ENCODE results near the gene MIDN. TPM values are rescaled to one million over a fixed set of nuclear protein-coding genes. Genes with fewer than 3 reads are reported as not detected.

MIDN gene
- total and polyA plus RNA-seq, 7 experiments from 2014 or later: 1.4 to 310 (median 26.6) TPM

DNA sequence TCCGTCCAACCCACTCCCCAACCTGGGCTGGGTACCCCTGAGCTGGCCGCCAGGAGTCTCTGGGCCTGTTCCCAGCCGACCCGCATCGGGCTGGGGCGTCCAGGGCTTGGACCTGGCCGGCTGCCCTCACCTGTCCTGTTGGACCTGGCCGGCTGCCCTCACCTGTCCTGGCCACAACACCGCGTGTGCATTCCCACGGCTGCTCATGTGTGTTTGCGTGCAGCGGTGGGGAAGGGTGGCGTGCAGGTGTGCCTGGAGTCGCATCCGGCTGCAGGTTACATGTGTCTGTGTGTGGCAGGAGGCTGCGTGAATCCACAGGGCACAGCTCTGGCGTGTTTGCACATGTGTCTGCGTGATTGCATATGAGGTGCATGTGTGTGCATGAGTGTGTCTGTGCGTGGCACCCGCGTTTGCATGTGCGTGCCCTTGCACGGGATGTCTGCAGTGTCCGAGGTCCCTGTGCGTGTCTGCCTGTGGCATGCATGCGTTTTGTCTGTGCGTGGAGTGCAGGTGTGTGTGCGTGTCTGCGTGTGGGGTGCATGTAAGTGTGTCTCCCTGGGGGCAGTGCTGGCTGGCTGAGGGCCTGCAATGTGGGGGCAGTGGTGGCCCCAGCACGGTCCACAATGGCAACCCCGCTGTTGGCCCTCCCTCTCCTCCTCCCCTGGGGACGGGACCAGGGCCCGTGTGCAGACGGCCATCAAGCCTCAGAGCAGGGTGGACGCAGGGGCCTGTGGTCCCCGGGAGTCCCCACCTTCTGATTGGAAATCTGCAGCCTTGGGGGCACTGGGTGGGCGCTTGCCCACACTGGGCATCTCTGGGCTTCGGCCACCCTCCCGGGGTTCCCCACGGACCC, 40.7 kb downstream of the MIDN start:
- no peak overlapping the region for H3K4me3 ChIP-seq (ENCODE audit: low read length)
- H3K4me1 Mint-ChIP-seq: peaks cover 0 to 10% (median 5%) of the 10 kb centered on the region in 7 donors
- CTCF ChIA-PET: no interaction called here
- H3K4me3 Mint-ChIP-seq: no peak overlapping the region
- H3K27me3 ChIP-seq (ENCODE audit: control insufficient read depth in 2 of 2, insufficient read depth in 2 of 2, low read length in 2 of 2): peaks cover 0 to 3% of the 10 kb centered on the region in 2 donors
- H3K27me3 Mint-ChIP-seq: peaks cover 15 to 29% (median 26%) of the 10 kb centered on the region in 5 donors
- peaks cover 0 to 1% (median 0%) of the 10 kb centered on the region in 11 donors for H3K9me3 Mint-ChIP-seq
- no peaks in the 10 kb centered on the region for H3K36me3 ChIP-seq (ENCODE audit: control insufficient read depth in 2 of 3, insufficient read depth in 3 of 3, low read length in 3 of 3)
- POLR2A ChIA-PET: no interaction called here
- no peak overlapping the region for H3K27ac Mint-ChIP-seq
- intact Hi-C loops (cut with micrococcal nuclease): no loop called here
- no peak overlapping the region for H3K27ac ChIP-seq (ENCODE audit: low read depth, low read length)
- DNase-seq (no peak), ATAC-seq (no peak)
- H3K9me3 ChIP-seq (ENCODE audit: control insufficient read depth in 2 of 3, low read length in 3 of 3): no peaks in the 10 kb centered on the region
- H3K4me1 ChIP-seq (ENCODE audit: control insufficient read depth in 2 of 2, insufficient read depth in 2 of 2, low read length in 2 of 2): peaks cover 0 to 4% of the 10 kb centered on the region in 2 donors
- H3K36me3 Mint-ChIP-seq: no peaks in the 10 kb centered on the region

GRCh38 chr19:1289686-1290025, 41.3 kb downstream of the MIDN start:
- ChIA-PET CTCF (no interaction called here), POLR2A (no interaction called here)
- Histone ChIP-seq H3K4me3 (ENCODE audit: low read length) (no peak overlapping the region), H3K27me3 (ENCODE audit: control insufficient read depth in 2 of 2, insufficient read depth in 2 of 2, low read length in 2 of 2) (peaks cover 0 to 2% of the 10 kb centered on the region in 2 donors), H3K9me3 (ENCODE audit: control insufficient read depth in 2 of 3, low read length in 3 of 3) (no peaks in the 10 kb centered on the region), H3K4me1 (ENCODE audit: control insufficient read depth in 2 of 2, insufficient read depth in 2 of 2, low read length in 2 of 2) (peaks cover 0 to 4% of the 10 kb centered on the region in 2 donors), H3K27ac (ENCODE audit: low read depth, low read length) (no peak overlapping the region), H3K36me3 (ENCODE audit: control insufficient read depth in 2 of 3, insufficient read depth in 3 of 3, low read length in 3 of 3) (no peaks in the 10 kb centered on the region)
- intact Hi-C loops (cut with micrococcal nuclease): no loop called here
- no peaks in the 10 kb centered on the region for H3K36me3 Mint-ChIP-seq
- peaks cover 0 to 10% (median 3%) of the 10 kb centered on the region in 7 donors for H3K4me1 Mint-ChIP-seq
- peaks cover 11 to 29% (median 23%) of the 10 kb centered on the region in 5 donors for H3K27me3 Mint-ChIP-seq
- H3K4me3 Mint-ChIP-seq: no peak overlapping the region
- ATAC-seq (no peak), DNase-seq (no peak)
- H3K9me3 Mint-ChIP-seq: no peaks in the 10 kb centered on the region
- H3K27ac Mint-ChIP-seq: no peak overlapping the region

DNA sequence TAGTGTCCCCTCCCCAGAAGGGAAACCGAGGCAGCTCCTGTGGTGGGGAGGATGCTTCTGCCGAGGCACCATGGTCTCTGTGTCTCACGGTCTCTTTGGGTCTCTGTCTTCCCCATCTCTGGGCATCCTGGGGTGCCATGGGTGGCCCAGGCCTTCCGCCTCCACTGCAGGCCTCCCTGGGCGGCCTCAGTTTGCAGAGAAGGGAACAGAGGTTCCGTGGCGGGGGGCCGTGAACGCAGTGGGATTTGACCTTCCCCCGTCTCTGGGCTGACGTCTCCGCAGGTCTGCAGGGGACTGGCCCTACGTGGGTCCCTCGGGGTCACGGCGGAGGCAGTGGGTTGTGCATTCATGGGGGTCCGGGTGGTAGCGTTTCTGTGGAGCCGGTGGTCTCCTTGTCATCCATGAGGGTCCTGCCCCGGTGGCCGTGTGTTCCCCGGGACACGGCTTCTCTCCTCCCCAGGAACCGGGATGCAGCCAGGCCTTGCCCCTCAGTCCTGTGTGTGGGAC, 41.9 kb downstream of the MIDN start:
- Mint-ChIP-seq H3K4me1 (peaks cover 0 to 8% (median 5%) of the 10 kb centered on the region in 7 donors), H3K9me3 (no peaks in the 10 kb centered on the region), H3K27ac (no peak overlapping the region), H3K36me3 (no peaks in the 10 kb centered on the region), H3K27me3 (peaks cover 6 to 25% (median 19%) of the 10 kb centered on the region in 5 donors), H3K4me3 (no peak overlapping the region)
- H3K27me3 ChIP-seq (ENCODE audit: control insufficient read depth in 2 of 2, insufficient read depth in 2 of 2, low read length in 2 of 2): no peaks in the 10 kb centered on the region
- ChIA-PET POLR2A (no interaction called here), CTCF (no interaction called here)
- DNase-seq: no peak
- intact Hi-C loops (cut with micrococcal nuclease): no loop called here
- no peaks in the 10 kb centered on the region for H3K9me3 ChIP-seq (ENCODE audit: control insufficient read depth in 2 of 3, low read length in 3 of 3)
- H3K4me1 ChIP-seq (ENCODE audit: control insufficient read depth in 2 of 2, insufficient read depth in 2 of 2, low read length in 2 of 2): peaks cover 0 to 4% of the 10 kb centered on the region in 2 donors
- ATAC-seq: no peak
- no peaks in the 10 kb centered on the region for H3K36me3 ChIP-seq (ENCODE audit: control insufficient read depth in 2 of 3, insufficient read depth in 3 of 3, low read length in 3 of 3)
- H3K4me3 ChIP-seq (ENCODE audit: low read length): no peak overlapping the region
- H3K27ac ChIP-seq (ENCODE audit: low read depth, low read length): no peak overlapping the region

- peaks cover 0 to 8% (median 5%) of the 10 kb centered on the region in 7 donors for H3K4me1 Mint-ChIP-seq
- no peaks in the 10 kb centered on the region for H3K9me3 ChIP-seq (ENCODE audit: control insufficient read depth in 2 of 3, low read length in 3 of 3)
- CTCF ChIA-PET: no interaction called here
- H3K4me3 Mint-ChIP-seq: no peak overlapping the region
- intact Hi-C loops (cut with micrococcal nuclease): no loop called here
- H3K27me3 Mint-ChIP-seq: peaks cover 6 to 24% (median 19%) of the 10 kb centered on the region in 5 donors
- no peak overlapping the region for H3K27ac ChIP-seq (ENCODE audit: low read depth, low read length)
- DNase-seq (no peak), ATAC-seq (no peak)
- no peaks in the 10 kb centered on the region for H3K9me3 Mint-ChIP-seq
- POLR2A ChIA-PET: no interaction called here
- no peak overlapping the region for H3K27ac Mint-ChIP-seq
- H3K36me3 ChIP-seq (ENCODE audit: control insufficient read depth in 2 of 3, insufficient read depth in 3 of 3, low read length in 3 of 3): no peaks in the 10 kb centered on the region
- no peaks in the 10 kb centered on the region for H3K27me3 ChIP-seq (ENCODE audit: control insufficient read depth in 2 of 2, insufficient read depth in 2 of 2, low read length in 2 of 2)
- H3K36me3 Mint-ChIP-seq: no peaks in the 10 kb centered on the region
- H3K4me1 ChIP-seq (ENCODE audit: control insufficient read depth in 2 of 2, insufficient read depth in 2 of 2, low read length in 2 of 2): peaks cover 0 to 4% of the 10 kb centered on the region in 2 donors
- no peak overlapping the region for H3K4me3 ChIP-seq (ENCODE audit: low read length)
Measured at GRCh38 chr19:1290703-1291651, 42.6 kb downstream of the MIDN start.

GRCh38 chr19:1291761-1292418, 43.5 kb downstream of the MIDN start:
- Histone ChIP-seq H3K36me3 (ENCODE audit: control insufficient read depth in 2 of 3, insufficient read depth in 3 of 3, low read length in 3 of 3) (no peaks in the 10 kb centered on the region), H3K27ac (ENCODE audit: low read depth, low read length) (no peak overlapping the region), H3K4me3 (ENCODE audit: low read length) (no peak overlapping the region), H3K27me3 (ENCODE audit: control insufficient read depth in 2 of 2, insufficient read depth in 2 of 2, low read length in 2 of 2) (no peaks in the 10 kb centered on the region), H3K9me3 (ENCODE audit: control insufficient read depth in 2 of 3, low read length in 3 of 3) (no peaks in the 10 kb centered on the region), H3K4me1 (ENCODE audit: control insufficient read depth in 2 of 2, insufficient read depth in 2 of 2, low read length in 2 of 2) (no peaks in the 10 kb centered on the region)
- Mint-ChIP-seq H3K4me3 (no peak overlapping the region), H3K4me1 (peaks cover 0 to 5% (median 4%) of the 10 kb centered on the region in 7 donors), H3K36me3 (no peaks in the 10 kb centered on the region), H3K9me3 (no peaks in the 10 kb centered on the region), H3K27me3 (peaks cover 3 to 20% (median 13%) of the 10 kb centered on the region in 5 donors), H3K27ac (no peak overlapping the region)
- POLR2A ChIA-PET: no interaction called here
- intact Hi-C loops (cut with micrococcal nuclease): no loop called here
- ATAC-seq (no peak), DNase-seq (no peak)
- CTCF ChIA-PET: no interaction called here

GRCh38 chr19:1292419-1293151, 44.2 kb downstream of the MIDN start:
- Histone ChIP-seq H3K36me3 (ENCODE audit: control insufficient read depth in 2 of 3, insufficient read depth in 3 of 3, low read length in 3 of 3) (no peaks in the 10 kb centered on the region), H3K27ac (ENCODE audit: low read depth, low read length) (no peak overlapping the region), H3K27me3 (ENCODE audit: control insufficient read depth in 2 of 2, insufficient read depth in 2 of 2, low read length in 2 of 2) (no peaks in the 10 kb centered on the region), H3K4me1 (ENCODE audit: control insufficient read depth in 2 of 2, insufficient read depth in 2 of 2, low read length in 2 of 2) (no peaks in the 10 kb centered on the region), H3K4me3 (ENCODE audit: low read length) (no peak overlapping the region), H3K9me3 (ENCODE audit: control insufficient read depth in 2 of 3, low read length in 3 of 3) (no peaks in the 10 kb centered on the region)
- no peaks in the 10 kb centered on the region for H3K36me3 Mint-ChIP-seq
- intact Hi-C loops (cut with micrococcal nuclease): no loop called here
- no peak for DNase-seq
- H3K4me3 Mint-ChIP-seq: peak overlapping the region in 1 of 10 donors; percentile 34
- POLR2A ChIA-PET: no interaction called here
- peaks cover 3 to 20% (median 13%) of the 10 kb centered on the region in 5 donors for H3K27me3 Mint-ChIP-seq
- no peak overlapping the region for H3K27ac Mint-ChIP-seq
- CTCF ChIA-PET: no interaction called here
- H3K9me3 Mint-ChIP-seq: no peaks in the 10 kb centered on the region
- no peak for ATAC-seq
- peaks cover 0 to 5% (median 4%) of the 10 kb centered on the region in 7 donors for H3K4me1 Mint-ChIP-seq
